HG02759 (cell line): ENCODE data around the gene KRTAP9-8.
"Not testable (repeated sequence)": the region's sequence is repeated elsewhere in the genome, so short reads cannot be mapped to it uniquely, and the experiment has no call there.

Source experiments
- ATAC-seq: cut with Tn5 transposase; IDR thresholded peaks from one replicate; pipeline ENCODE4 v1.9.1; 2021; ENCODE audit warnings: mild to moderate bottlenecking, moderate library complexity; ENCODE audit not compliant: unreplicated experiment

Gene KRTAP9-8, protein sequence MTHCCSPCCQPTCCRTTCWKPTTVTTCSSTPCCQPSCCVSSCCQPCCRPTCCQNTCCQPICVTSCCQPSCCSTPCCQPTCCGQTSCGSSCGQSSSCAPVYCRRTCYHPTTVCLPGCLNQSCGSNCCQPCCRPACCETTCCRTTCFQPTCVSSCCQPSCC

DNA sequence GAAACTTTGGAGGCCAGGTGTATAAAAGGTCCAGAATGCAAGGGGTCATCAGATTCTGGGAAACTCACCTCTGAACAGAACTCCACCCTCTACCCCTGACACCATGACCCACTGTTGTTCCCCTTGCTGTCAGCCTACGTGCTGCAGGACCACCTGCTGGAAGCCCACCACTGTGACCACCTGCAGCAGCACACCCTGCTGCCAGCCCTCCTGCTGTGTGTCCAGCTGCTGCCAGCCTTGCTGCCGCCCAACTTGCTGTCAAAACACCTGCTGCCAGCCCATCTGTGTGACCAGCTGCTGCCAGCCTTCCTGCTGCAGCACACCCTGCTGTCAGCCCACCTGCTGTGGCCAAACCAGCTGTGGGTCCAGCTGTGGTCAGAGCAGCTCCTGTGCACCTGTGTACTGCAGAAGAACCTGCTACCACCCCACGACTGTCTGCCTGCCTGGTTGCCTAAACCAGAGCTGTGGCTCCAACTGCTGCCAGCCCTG, at the start of gene KRTAP9-8:
TSS of gene KRTAP9-8 (plus strand) at position 51 of the 489 bp plus-strand sequence. CDS start at position 104, 53 bp downstream.
- not testable (repeated sequence) for ATAC-seq

DNA sequence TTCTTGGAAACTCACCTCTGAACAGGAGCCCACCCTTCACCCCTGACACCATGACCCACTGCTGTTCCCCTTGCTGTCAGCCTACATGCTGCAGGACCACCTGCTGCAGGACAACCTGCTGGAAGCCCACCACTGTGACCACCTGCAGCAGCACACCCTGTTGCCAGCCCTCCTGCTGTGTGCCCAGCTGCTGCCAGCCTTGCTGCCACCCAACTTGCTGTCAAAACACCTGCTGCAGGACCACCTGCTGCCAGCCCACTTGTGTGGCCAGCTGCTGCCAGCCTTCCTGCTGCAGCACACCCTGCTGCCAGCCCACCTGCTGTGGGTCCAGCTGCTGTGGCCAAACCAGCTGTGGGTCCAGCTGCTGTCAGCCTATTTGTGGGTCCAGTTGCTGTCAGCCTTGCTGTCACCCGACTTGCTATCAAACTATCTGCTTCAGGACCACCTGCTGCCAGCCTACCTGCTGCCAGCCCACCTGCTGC, 47.9 kb upstream of the KRTAP9-8 start, which contains the start of gene KRTAP9-1:
TSS of gene KRTAP9-1 (plus strand) at position 51 of the 482 bp plus-strand sequence. CDS start at position 51, 0 bp downstream.
- ATAC-seq, result not testable (repeated sequence)

DNA sequence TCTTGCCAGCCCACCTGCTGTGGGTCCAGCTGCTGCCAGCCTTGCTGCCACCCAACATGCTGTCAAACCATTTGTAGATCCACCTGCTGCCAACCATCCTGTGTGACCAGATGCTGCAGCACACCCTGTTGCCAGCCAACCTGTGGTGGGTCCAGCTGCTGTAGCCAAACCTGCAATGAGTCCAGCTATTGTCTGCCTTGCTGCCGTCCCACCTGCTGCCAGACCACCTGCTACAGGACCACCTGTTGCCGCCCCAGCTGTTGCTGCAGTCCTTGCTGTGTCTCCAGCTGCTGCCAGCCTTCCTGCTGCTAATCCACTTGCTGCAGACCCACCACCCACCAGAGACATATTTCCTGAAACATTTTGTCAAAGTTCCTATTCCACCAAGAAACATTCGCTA, 47.5 kb upstream of the KRTAP9-8 start:
- no peak for ATAC-seq

DNA sequence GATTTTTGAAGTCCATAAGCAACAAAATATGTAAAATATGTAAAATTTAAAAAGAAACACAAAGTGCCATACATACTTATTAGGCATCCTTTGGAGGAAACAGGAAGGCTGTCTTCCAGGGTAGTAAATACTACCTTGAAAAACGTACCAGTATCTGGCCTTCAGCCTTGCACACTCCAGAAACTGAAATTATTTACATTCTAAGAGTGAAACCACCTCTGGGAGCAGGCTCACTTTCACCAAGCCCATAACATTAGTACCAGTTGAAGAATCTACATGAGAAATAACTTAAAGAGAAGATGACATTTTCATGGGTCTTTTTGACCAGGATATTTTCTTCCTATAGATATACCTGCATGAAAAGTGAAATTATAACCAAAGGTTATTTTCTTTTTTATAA, 41.7 kb upstream of the KRTAP9-8 start:
- ATAC-seq, result no peak

DNA sequence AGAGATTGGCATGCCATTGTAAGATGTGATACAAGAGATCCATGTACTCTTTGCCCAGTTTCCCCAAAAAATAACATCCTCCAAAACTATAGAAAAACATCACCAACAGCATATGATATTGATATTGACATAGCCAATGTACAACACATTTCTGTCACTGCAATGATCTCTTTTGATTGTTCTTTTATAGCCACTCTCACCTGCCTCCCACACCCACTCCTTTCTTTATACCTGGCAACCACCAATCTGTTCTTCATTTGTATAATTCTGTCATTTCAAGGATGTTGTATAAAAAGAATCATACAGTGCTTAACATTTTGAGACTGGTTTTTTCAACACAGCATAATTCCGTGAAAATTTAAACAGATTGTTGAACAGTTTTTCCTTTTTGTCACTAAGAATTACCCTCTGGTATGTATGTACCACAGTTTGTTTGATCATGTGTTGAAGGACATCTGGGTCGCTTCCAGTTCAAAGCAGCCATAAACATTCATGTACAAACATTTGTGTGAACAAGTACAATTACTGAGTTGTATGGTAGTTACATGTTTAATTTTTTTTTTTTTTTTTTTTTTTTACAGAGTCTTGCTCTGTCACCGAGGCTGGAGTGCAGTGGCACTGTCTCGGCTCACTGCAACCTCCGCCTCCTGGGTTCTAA, 38.2 kb upstream of the KRTAP9-8 start:
- no peak for ATAC-seq

DNA sequence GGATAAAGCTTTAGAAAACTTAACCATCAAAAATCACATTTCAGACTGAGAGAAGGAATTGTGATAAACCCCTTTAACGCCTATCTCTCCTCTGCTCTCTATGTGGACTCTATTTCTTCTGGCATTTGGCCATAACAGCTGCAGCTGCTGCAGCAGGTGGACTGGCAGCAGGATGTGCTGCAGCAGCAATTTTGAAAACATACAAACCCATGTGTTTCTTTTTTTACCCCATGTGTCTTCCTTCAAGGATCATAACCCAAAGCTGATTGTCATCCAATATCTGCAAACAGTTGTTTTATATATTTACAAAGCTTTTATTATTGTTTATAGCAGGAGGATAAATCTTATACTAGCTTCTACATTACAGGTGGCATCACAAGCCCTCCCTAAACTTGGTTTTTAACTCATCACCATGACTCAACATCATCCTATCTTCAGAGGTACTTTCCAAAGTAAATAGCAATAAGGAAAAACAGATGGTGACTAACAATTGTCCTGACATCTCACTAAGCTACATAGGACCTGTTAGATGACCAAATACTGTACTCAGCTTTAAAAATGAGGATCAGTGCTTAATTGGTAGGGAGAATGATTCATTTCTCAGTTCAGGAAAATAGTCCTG, 25.8 kb upstream of the KRTAP9-8 start:
- no peak for ATAC-seq

DNA sequence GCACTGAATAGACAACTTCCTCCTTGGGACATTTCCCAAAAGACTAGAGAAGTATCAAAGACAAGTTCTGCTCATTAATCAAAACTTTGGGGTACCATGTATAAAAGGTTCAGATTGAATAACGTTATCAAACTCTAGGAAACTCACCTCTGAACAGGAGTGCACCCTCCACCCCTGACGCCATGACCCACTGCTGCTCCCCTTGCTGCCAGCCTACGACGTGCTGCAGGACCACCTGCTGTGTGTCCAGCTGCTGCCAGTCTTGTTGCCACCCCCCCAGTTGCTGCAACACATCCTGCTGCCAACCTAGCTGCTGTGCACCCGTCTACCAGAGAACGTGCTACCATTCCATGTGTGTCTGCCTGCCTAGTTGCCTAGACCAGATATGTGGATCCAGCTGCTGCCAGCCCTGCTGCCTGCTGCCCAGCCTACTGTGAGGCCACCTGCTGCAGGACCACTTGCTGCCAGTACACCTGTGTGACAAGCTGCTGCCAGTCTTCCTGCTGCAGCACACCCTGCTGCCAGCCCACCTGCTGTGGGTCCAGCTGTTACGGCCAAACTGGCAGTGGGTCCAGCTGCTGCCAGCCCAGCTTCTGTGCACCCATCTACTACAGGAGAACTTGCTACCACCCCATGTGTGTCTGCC, 25.2 kb upstream of the KRTAP9-8 start:
- no peak for ATAC-seq

DNA sequence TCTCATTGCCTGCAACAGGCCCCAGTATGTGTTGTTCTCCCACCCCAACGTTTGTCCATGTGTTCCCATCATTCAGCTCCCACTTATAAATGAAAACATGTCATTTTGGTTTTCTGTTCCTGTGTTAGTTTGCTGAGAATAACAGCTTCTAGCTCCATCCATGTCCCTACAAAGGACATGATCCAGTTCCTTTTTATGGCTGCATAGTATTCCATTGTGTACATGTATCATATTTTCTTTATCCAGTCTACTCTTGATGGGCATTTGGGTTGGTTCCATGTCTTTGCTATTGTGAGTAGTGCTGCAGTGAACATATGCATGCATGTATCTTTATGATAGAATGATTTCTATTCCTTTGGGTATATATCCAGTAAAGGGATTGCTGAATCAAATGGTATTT, 22.1 kb upstream of the KRTAP9-8 start:
- ATAC-seq, result no peak

DNA sequence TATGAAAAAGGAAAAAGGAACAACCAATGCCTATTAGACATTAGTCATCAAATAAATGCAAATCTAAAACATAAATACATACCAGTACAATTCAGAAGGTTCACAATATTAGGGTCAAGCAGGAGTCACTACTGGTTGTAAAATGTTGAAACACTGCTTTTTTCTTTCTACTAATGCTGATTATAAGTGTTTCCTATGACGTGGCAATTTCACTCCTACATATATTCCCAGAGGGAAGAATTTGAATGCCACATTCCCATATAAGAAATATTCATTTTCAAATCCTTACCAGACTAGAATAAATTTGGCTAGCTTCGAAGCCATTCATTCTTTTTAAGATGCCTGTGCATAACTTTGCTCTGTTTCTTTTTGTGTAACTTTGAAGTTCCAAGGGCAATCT, 14.0 kb upstream of the KRTAP9-8 start:
- no peak for ATAC-seq

DNA sequence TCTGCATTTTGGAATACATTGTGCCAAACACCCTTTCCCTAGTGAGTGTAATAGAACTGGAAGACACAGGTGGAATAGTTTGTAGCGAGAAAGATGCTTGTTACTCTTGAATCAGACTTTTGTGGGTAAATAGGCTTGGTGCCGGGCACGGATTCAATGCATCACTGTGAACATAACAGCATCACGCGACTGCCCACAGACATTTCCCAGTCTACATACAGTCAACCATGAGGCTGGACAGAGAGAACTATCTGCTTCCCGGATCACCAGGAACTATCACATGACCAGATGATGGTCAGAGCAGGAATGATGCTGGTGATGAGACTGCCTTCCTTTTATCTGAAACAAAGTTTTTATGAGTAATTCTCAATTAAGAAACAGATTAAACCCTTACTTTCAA, 11.7 kb upstream of the KRTAP9-8 start:
- no peak for ATAC-seq

DNA sequence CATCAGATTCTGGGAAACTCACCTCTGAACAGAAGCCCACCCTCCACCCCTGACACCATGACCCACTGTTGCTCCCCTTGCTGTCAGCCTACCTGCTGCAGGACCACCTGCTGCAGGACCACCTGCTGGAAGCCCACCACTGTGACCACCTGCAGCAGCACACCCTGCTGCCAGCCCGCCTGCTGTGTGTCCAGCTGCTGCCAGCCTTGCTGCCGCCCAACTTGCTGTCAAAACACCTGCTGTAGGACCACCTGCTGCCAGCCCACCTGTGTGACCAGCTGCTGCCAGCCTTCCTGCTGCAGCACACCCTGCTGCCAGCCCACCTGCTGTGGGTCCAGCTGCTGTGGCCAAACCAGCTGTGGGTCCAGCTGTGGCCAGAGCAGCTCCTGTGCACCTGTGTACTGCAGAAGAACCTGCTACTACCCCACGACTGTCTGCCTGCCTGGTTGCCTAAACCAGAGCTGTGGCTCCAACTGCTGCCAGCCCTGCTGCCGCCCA, 11.2 kb upstream of the KRTAP9-8 start, which contains the start of gene KRTAP9-2:
TSS of gene KRTAP9-2 (plus strand) at position 51 of the 498 bp plus-strand sequence. CDS start at position 58, 7 bp downstream.
- not testable (repeated sequence) for ATAC-seq

DNA sequence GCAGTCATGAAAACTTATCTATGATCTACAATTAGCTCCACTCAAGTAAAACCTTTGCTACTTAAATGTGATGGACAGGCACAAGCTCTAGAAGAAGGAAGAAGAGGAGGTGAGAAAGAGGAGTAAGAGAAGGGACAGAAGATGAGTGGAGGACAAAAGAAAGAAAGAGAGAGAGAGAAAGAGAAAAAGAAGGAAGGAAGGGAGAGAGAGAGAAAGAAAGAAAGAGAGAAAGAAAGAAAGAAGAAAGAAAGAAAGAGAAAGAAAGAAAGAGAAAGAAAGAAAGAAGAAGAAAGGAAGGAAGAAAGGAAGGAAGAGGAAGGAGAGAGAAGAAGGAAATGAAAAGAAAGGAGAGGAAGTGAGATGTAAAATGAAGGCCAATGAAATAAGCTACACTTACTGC, 7.7 kb upstream of the KRTAP9-8 start:
- no peak for ATAC-seq

DNA sequence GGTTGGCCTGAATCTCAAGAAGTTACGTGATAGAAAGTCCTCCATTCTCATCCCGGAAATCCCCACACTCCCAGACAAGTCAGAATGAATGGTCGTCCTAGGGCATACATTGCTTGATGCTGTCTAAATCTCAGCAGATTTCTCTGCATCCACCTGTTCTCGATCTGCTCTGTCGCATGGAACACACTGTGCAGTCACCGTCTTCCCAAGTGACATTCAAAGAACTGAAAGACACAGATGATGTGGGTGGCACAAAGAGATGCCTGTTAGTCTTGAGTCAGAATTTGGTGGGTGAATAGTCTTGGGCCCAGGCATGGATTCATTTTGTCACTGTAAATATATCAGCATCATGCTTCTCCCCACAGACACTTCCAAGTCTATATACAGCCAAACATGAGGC, 6.1 kb upstream of the KRTAP9-8 start:
- ATAC-seq, result no peak

DNA sequence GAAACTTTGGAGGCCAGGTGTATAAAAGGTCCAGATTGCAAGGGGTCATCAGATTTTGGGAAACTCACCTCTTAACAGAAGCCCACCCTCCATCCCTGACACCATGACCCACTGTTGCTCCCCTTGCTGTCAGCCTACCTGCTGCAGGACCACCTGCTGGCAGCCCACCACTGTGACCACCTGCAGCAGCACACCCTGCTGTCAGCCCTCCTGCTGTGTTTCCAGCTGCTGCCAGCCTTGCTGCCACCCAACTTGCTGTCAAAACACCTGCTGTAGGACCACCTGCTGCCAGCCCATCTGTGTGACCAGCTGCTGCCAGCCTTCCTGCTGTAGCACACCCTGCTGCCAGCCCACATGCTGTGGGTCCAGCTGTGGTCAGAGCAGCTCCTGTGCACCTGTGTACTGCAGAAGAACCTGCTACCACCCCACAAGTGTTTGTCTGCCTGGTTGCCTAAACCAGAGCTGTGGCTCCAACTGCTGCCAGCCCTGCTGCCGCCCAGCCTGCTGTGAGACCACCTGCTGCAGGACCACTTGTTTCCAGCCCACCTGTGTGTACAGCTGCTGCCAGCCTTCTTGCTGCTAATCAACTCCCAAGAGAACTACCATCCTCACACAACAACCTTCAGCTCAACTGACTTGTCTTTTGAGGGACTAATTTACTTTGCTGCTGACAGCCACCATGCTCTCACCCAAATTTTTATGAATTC, 5.2 kb upstream of the KRTAP9-8 start, which contains the start of gene KRTAP9-3:
TSS of gene KRTAP9-3 (plus strand) at position 51 of the 707 bp plus-strand sequence. CDS start at position 104, 53 bp downstream.
- not testable (repeated sequence) for ATAC-seq

DNA sequence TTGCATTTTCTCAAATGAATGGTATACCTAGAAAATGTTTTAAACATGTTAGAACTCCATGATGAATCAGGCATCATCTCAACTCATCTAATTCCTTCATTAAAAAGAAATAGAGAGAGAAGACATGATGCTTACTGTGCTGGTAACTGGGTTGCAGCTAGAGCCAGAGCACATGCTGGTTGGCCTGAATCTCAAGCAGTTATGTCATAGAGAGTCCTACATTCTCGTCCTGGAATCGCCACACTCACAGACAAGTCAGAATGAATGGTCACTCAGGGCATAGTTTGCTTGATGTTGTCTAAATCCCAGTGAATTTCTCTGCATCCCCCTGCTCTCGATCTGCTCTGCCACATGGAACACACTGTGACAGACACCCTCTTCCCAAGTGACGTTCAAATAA, 683 bp upstream of the KRTAP9-8 start:
- ATAC-seq, result not testable (repeated sequence)

DNA sequence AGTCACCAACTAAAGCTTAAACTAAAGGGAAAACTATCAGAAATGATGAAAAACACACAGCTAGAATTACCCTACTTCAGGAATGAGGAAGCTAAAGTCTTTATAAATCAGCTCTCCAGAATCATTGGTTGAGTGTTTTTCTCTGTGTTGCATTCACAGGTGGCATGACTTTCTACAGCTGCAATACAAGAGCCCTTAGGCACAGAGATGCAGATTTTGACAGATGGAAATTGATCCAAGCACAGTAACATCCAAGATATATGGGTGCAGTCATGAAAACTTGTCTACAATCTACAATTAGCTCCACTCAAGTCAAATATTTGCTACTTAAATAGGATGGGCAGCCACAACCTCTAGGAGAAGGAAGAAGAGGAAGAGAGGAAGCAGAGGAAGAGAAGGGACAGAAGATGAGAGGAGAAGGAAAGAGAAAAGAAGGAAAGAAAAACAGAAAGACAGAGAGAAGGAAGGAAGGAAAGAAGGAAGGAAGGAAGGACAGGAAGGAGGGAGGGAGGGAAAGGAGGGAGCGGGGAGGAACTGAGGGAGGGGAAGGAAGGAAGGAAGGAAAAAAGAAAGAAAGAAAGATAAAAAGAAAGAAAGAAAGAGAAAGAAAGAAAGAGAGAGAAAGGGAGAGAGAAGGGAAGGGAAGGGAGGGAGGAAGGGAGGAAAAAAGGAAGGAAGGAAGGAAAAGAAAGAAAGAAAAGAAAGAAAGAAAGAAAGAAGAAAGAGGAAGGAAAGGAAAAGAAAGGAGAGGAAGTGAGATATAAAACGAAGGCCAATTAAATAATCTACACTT, 9.4 kb downstream of the KRTAP9-8 start:
- ATAC-seq, result not testable (repeated sequence)

DNA sequence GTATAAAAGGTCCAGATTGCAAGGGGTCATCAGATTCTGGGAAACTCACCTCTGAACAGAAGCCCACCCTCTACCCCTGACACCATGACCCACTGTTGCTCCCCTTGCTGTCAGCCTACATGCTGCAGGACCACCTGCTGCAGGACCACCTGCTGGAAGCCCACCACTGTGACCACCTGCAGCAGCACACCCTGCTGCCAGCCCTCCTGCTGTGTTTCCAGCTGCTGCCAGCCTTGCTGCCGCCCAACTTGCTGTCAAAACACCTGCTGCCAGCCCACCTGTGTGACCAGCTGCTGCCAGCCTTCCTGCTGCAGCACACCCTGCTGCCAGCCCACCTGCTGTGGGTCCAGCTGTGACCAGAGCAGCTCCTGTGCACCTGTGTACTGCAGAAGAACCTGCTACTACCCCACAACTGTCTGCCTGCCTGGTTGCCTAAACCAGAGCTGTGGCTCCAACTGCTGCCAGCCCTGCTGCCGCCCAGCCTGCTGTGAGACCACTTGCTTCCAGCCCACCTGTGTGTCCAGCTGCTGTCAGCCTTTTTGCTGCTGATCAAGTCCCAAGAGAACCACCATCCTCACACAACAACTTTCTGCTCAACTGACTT, 11.9 kb downstream of the KRTAP9-8 start, which contains the start of gene KRTAP9-4:
TSS of gene KRTAP9-4 (plus strand) at position 51 of the 604 bp plus-strand sequence. CDS start at position 85, 34 bp downstream.
- not testable (repeated sequence) for ATAC-seq

DNA sequence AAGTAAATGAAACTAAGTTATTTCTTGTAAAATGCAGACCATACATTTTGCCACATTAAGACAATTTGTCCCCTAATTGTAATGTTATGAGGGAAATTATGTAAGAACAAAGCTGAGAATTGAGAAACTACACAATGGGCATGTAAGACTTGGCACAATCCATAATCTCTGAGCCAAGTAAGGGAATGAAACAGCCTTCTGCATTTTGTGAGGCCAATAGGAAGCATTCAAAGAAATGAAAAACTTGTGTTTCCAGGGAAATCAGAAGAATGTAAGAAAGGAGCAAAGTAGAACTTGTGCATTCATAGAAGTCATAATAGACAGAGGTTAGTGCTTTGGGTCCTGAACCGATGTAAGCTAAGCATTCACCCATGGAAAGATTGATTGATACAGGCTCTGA, 13.5 kb downstream of the KRTAP9-8 start:
- ATAC-seq, result no peak

DNA sequence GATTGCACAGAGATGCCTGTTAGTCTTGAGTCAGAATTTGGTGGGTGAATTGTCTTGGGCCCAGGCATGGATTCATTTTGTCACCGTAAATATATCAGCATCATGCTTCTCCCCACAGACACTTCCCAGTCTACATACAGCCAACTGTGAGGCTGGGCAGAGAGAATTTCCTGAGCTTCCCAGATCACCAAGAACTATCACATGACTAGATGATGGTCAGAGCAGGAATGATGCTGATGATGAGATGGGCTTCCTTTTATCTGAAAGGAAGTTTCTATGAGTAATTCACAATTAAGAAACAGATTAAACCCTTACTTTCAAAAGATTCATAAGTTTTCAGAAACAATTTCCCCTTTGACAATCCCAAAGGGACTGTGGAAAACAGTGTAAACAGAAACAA, 17.1 kb downstream of the KRTAP9-8 start:
- ATAC-seq, result no peak
